HCT116 (cell line): ENCODE data around the gene CCR5AS.

Experiments
- ATAC-seq: fragments of 200-7000 bp; cut with Tn5 transposase; 2 replicates; pipeline ENCODE4 v1.9.1; 2020; ENCODE audit warnings: mild to moderate bottlenecking, moderate library complexity
- BruUV-seq: library from RNA; stranded (reverse); fragments of 400-500 nt; replicated peaks from 2 replicates; lab custom pipeline; 2021; lab: Mats Ljungman, UMichigan
- CTCF ChIA-PET: fragments of 300-600 bp; sonication (Branson Sonifier 250); formaldehyde crosslinking; loops from one replicate; lab custom pipeline; 2021; ENCODE audit warnings: antibody characterized with exemption; lab: Charles Lee
- POLR2A ChIA-PET: fragments of 300-600, 350-600 bp; sonication (Branson Sonifier 250); formaldehyde crosslinking; loops from one replicate; lab custom pipeline; 2021; ENCODE audit warnings: antibody characterized with exemption; lab: Charles Lee
- RAD21 ChIA-PET, 2 experiments: fragments of 300-600 bp; sonication (Branson Sonifier 250); formaldehyde crosslinking; loops; one replicate each; lab custom pipeline; 2023; ENCODE audit warnings: low total read pairs in 2 of 2; ENCODE audit not compliant: uncharacterized antibody in 2 of 2, unreplicated experiment in 2 of 2, low non-redundant PET in 1 of 2; lab: Charles Lee
- DNase-seq: peaks from one replicate; pipeline ENCODE4 v3.0.0-alpha.2; 2010; ENCODE audit warnings: low read depth, low spot score
- H2AFZ ChIP-seq: fragments of 200-600 bp; shearing (Covaris generic), sonication (generic); 2 replicates; pipeline ENCODE4 v1.6.1; 2017; ENCODE audit warnings: low read depth, mixed run types, mixed read lengths, antibody characterized with exemption, low read length; ENCODE audit not compliant: poor library complexity, severe bottlenecking
- H3K27ac ChIP-seq: 2 replicates; pipeline ENCODE4 v1.5.1; 2012; ENCODE audit warnings: low read depth, low read length
- H3K27me3 ChIP-seq: fragments of 200-600 bp; sonication (generic); 2 replicates; pipeline ENCODE4 v1.6.1; 2016; ENCODE audit warnings: mixed run types, low read length, mixed read lengths; ENCODE audit not compliant: insufficient read depth
- H3K36me3 ChIP-seq, 2 experiments: fragments of 200-500 bp in 1 of 2; fragments of 200-600 bp in 1 of 2; sonication (Bioruptor generic) in 1 of 2; sonication (generic) in 1 of 2; 2 replicates each; pipeline versions ENCODE4 v1.5.1 to v1.6.1; 2014 to 2016; ENCODE audit warnings: low read length in 2 of 2, inconsistent platforms in 1 of 2, mixed read lengths in 1 of 2, mixed run types in 1 of 2; ENCODE audit not compliant: insufficient read depth in 2 of 2, control insufficient read depth in 1 of 2
- H3K4me1 ChIP-seq, 2 experiments: fragments of 200-600 bp in 1 of 2; sonication (generic) in 1 of 2; 2 replicates each; pipeline versions ENCODE4 v1.5.1 to v1.6.1; 2012 to 2017; ENCODE audit warnings: low read length in 2 of 2, inconsistent platforms in 1 of 2, mild to moderate bottlenecking in 1 of 2, mixed read lengths in 1 of 2, mixed run types in 1 of 2, moderate library complexity in 1 of 2; ENCODE audit not compliant: insufficient read depth in 2 of 2, control insufficient read depth in 1 of 2
- H3K4me2 ChIP-seq: fragments of 200-600 bp; sonication (generic); 2 replicates; pipeline ENCODE4 v1.6.1; 2017; ENCODE audit warnings: mixed run types, low read length, mixed read lengths
- H3K4me3 ChIP-seq, 2 experiments: fragments of 200-600 bp in 1 of 2; sonication (generic) in 1 of 2; replicated peaks in 1 of 2; 2 replicates each; pipeline ENCODE4 v1.5.1; 2011 to 2016; ENCODE audit warnings: low read length in 2 of 2, control low read depth in 1 of 2, low read depth in 1 of 2, mild to moderate bottlenecking in 1 of 2, mixed read lengths in 1 of 2, mixed run types in 1 of 2
- H3K79me2 ChIP-seq: fragments of 200-600 bp; sonication (generic); 2 replicates; pipeline ENCODE4 v1.6.1; 2017; ENCODE audit warnings: mild to moderate bottlenecking, mixed run types, low read length, moderate library complexity, mixed read lengths; ENCODE audit not compliant: insufficient read depth
- H3K9ac ChIP-seq: fragments of 200-600 bp; sonication (generic); 2 replicates; pipeline ENCODE4 v1.6.1; 2016; ENCODE audit warnings: low read length, mixed read lengths
- H3K9me2 ChIP-seq: fragments of 200-600 bp; sonication (generic), shearing (Covaris generic); 2 replicates; pipeline ENCODE4 v1.6.1; 2017; ENCODE audit warnings: mixed run types, mild to moderate bottlenecking, moderate library complexity; ENCODE audit not compliant: insufficient read depth
- H3K9me3 ChIP-seq, 2 experiments: fragments of 200-500 bp in 1 of 2; fragments of 200-600 bp in 1 of 2; sonication (Bioruptor generic) in 1 of 2; sonication (generic) in 1 of 2; 2 replicates each; pipeline ENCODE4 v1.6.1; 2014 to 2017; ENCODE audit warnings: low read length in 2 of 2, mixed read lengths in 2 of 2, inconsistent platforms in 1 of 2, low read depth in 1 of 2, mild to moderate bottlenecking in 1 of 2, mixed run types in 1 of 2, moderate library complexity in 1 of 2; ENCODE audit not compliant: control insufficient read depth in 1 of 2, insufficient read depth in 1 of 2
- H4K20me1 ChIP-seq: fragments of 200-600 bp; sonication (generic), shearing (Covaris generic); 2 replicates; pipeline ENCODE4 v1.6.1; 2017; ENCODE audit warnings: mixed run types, mild to moderate bottlenecking, moderate library complexity; ENCODE audit not compliant: insufficient read depth
- CBX3 ChIP-seq: IDR thresholded peaks from 2 replicates; pipeline ENCODE4 v1.6.1; 2012; ENCODE audit warnings: low read depth
- EGR1 ChIP-seq: IDR thresholded peaks from 2 replicates; pipeline ENCODE4 v1.6.1; 2012; ENCODE audit warnings: low read depth
- EZH2 ChIP-seq: fragments of 200-600 bp; sonication (generic); IDR thresholded peaks from 2 replicates; pipeline ENCODE4 v1.6.1; 2017; ENCODE audit warnings: antibody characterized with exemption, mixed run types
- EZH2phosphoT487 ChIP-seq: fragments of 200-600 bp; IDR thresholded peaks from 2 replicates; pipeline ENCODE4 v1.6.1; 2018; ENCODE audit warnings: antibody characterized with exemption, borderline replicate concordance
- POLR2AphosphoS5 ChIP-seq: IDR thresholded peaks from 2 replicates; pipeline ENCODE4 v1.6.1; 2011; ENCODE audit warnings: mild to moderate bottlenecking, low read depth, low read length, moderate library complexity
- SRF ChIP-seq: IDR thresholded peaks from 2 replicates; pipeline ENCODE4 v1.6.1; 2012; ENCODE audit warnings: low read depth
- TCF7L2 ChIP-seq: IDR thresholded peaks from 2 replicates; pipeline ENCODE4 v1.7.0; 2011; ENCODE audit warnings: borderline replicate concordance, inconsistent platforms; ENCODE audit not compliant: insufficient read depth, insufficient read length; ENCODE audit errors: extremely low read depth
- ZFX ChIP-seq: fragments of 450-650 bp; IDR thresholded peaks from 2 replicates; pipeline ENCODE4 v1.6.1; 2017
- ZNF274 ChIP-seq: fragments of 200-500 bp; sonication (Bioruptor generic); IDR thresholded peaks from 2 replicates; pipeline ENCODE4 v1.6.1; 2014; ENCODE audit warnings: mild to moderate bottlenecking, low read depth, low read length, inconsistent platforms
- intact Hi-C: fragments of 100-400 bp; cut with micrococcal nuclease; formaldehyde crosslinking; loops from 2 replicates; pipeline ENCODE4 v1.10.0; 2022
- TF ChIP-seq, protein P1 (sequence below), 3 experiments: fragments of 200-600 bp in 1 of 3; sonication (generic) in 1 of 3; IDR thresholded peaks in 2 of 3; conservative IDR thresholded peaks in 1 of 3; 2 replicates each; pipeline ENCODE4 v1.5.1; 2012 to 2017; ENCODE audit warnings: low read depth in 2 of 3, low read length in 2 of 3, antibody characterized with exemption in 1 of 3, borderline replicate concordance in 1 of 3, control low read depth in 1 of 3, mild to moderate bottlenecking in 1 of 3, mixed read lengths in 1 of 3, mixed run types in 1 of 3, moderate library complexity in 1 of 3; ENCODE audit not compliant: insufficient read depth in 1 of 3

The CCR5AS gene

GRCh38 chr3:46369675-46370132 lies 37.2 kb downstream of the CCR5AS start:
- ChIA-PET CTCF (interaction anchor here (0.7 to 5.6 kb wide), 10 partner anchors 9 to 431 kb away, joined by 3 to 30 read pairs (median 10); partner anchors contain the start of gene CCR1), RAD21 (interaction anchor here in 1 of 2 experiments (1.6 kb wide), 1 partner anchor 93 kb away, joined by 6 read pairs; no protein-coding TSS in a partner anchor), POLR2A (no interaction called here)
- intact Hi-C loops: loop anchor here (2.0 to 10.0 kb wide), 3 partner anchors 189 to 605 kb away; no protein-coding TSS in a partner anchor
- no peaks in the 10 kb centered on the region for H3K9me2 ChIP-seq
- no peak overlapping the region for H3K9ac ChIP-seq
- ATAC-seq: no peak
- H4K20me1 ChIP-seq: no peaks in the 10 kb centered on the region
- no peak overlapping the region for H3K4me3 ChIP-seq
- no peak overlapping the region for H2AFZ ChIP-seq
- no peak overlapping the region for H3K27ac ChIP-seq
- no peaks in the 10 kb centered on the region for H3K4me1 ChIP-seq
- H3K27me3 ChIP-seq: peaks cover 44% of the 10 kb centered on the region
- H3K9me3 ChIP-seq: no peaks in the 10 kb centered on the region
- no TSS peak for BruUV-seq
- TF ChIP-seq, protein P1, sequence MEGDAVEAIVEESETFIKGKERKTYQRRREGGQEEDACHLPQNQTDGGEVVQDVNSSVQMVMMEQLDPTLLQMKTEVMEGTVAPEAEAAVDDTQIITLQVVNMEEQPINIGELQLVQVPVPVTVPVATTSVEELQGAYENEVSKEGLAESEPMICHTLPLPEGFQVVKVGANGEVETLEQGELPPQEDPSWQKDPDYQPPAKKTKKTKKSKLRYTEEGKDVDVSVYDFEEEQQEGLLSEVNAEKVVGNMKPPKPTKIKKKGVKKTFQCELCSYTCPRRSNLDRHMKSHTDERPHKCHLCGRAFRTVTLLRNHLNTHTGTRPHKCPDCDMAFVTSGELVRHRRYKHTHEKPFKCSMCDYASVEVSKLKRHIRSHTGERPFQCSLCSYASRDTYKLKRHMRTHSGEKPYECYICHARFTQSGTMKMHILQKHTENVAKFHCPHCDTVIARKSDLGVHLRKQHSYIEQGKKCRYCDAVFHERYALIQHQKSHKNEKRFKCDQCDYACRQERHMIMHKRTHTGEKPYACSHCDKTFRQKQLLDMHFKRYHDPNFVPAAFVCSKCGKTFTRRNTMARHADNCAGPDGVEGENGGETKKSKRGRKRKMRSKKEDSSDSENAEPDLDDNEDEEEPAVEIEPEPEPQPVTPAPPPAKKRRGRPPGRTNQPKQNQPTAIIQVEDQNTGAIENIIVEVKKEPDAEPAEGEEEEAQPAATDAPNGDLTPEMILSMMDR (IDR thresholded peaks at IDR 0.05 in 2 of 3, conservative IDR thresholded peaks at IDR 0.05 in 1 of 3; ENCODE audit: borderline replicate concordance in 1 of 3, insufficient read depth in 1 of 3, low read depth in 2 of 3, low read length in 2 of 3): no peak
- TF ChIP-seq CBX3 (no peak), EZH2 (no peak), ZNF274 (no peak), EZH2phosphoT487 (no peak), POLR2AphosphoS5 (no peak), ZFX (no peak), EGR1 (no peak), SRF (no peak), TCF7L2 (no peak)
- TF ChIP-seq, all 23 proteins: peak for 0
- DNase-seq: no peak
- Histone ChIP-seq H3K79me2 (no peaks in the 10 kb centered on the region), H3K36me3 (no peaks in the 10 kb centered on the region), H3K4me2 (no peak overlapping the region)
